ENCODE results near the gene EGFL7. TPM values are rescaled to one million over a fixed set of nuclear protein-coding genes. Genes with fewer than 3 reads are reported as not detected.

The EGFL7 gene
- total and polyA plus RNA-seq, 10 of the 15 experiments (the other 5 are each of a cell fraction or from before 2014, with no cell fraction given) = 0.06 to 0.46 (median 0.19) TPM; not detected in 5

DNA sequence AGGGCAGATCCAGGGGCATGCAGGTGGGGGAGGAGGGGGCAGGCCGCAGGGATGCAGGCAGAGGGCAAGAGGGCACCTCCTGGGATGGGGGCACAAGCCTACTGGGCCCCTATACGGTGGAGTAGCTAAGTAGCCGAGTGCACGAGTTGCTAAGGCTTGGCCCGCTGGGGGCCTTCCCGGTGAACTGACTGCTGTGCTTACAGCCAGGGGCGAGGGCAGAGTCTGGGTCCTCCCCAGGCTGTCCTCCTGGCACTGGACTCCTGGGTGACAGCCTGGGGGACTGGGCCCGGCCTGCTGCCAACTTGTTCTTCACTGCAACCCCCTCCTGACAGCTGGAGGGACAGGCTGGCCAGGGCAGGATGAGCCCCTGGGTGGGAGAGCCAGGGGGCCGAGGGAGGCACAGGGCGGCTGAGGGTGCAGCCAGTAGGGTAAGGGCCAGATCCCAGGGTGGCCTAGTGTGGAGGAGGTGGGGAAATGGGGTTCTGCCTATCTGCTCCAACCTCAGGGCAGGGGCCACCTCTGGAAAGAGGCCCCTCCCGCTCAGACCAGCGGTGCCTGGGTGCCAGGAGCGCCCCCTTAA lies 1.7 kb upstream of the EGFL7 start:
- BruUV-seq (replicated peaks) = no TSS peak
- no peaks in the 10 kb centered on the region for H3K36me3 ChIP-seq (ENCODE audit: control insufficient read depth in 2 of 2, insufficient read depth in 2 of 2, low read length in 1 of 2)
- no peak overlapping the region for H3K4me3 ChIP-seq
- ChIA-PET RAD21 (ENCODE audit: unreplicated experiment) (no interaction called here), POLR2A (interaction anchor here (0.6 kb wide), 1 partner anchor 24 kb away, joined by 6 read pairs; no protein-coding TSS in a partner anchor), CTCF (interaction anchor here (1.1 to 1.3 kb wide), 2 partner anchors 11 to 298 kb away, joined by 3 to 4 read pairs; partner anchors contain the start of gene DNLZ), SMC1A (ENCODE audit: uncharacterized antibody, unreplicated experiment) (no interaction called here)
- H3K79me2 ChIP-seq (ENCODE audit: control insufficient read depth, insufficient read depth, low read length) = no peaks in the 10 kb centered on the region
- no peak for ATAC-seq
- H3K27ac ChIP-seq (ENCODE audit: control insufficient read depth, insufficient read depth) = no peak overlapping the region
- peaks cover 19 to 29% of the 10 kb centered on the region in 2 experiments for H3K27me3 ChIP-seq (replicated peaks in 1 of 2; ENCODE audit: control insufficient read depth in 2 of 2, insufficient read depth in 2 of 2, low read length in 1 of 2)
- H2AFZ ChIP-seq (ENCODE audit: control insufficient read depth, low read depth, low read length) = no peak overlapping the region
- in situ Hi-C loops (cut with MboI) = no loop called here
- H4K20me1 ChIP-seq (ENCODE audit: control insufficient read depth, insufficient read depth) = no peaks in the 10 kb centered on the region
- no peak for DNase-seq (ENCODE audit: low read depth, low spot score)
- H3K9ac ChIP-seq (ENCODE audit: control insufficient read depth, insufficient read depth, low read length) = no peak overlapping the region
- H3K4me2 ChIP-seq (ENCODE audit: control insufficient read depth, insufficient read depth) = no peak overlapping the region
- intact Hi-C loops (cut with micrococcal nuclease; ENCODE audit: unreplicated experiment) = no loop called here
- no peak for TF ChIP-seq CHD2 (IDR thresholded peaks at IDR 0.05; ENCODE audit: borderline replicate concordance, low read depth, low read length)
- TF ChIP-seq, protein P1, sequence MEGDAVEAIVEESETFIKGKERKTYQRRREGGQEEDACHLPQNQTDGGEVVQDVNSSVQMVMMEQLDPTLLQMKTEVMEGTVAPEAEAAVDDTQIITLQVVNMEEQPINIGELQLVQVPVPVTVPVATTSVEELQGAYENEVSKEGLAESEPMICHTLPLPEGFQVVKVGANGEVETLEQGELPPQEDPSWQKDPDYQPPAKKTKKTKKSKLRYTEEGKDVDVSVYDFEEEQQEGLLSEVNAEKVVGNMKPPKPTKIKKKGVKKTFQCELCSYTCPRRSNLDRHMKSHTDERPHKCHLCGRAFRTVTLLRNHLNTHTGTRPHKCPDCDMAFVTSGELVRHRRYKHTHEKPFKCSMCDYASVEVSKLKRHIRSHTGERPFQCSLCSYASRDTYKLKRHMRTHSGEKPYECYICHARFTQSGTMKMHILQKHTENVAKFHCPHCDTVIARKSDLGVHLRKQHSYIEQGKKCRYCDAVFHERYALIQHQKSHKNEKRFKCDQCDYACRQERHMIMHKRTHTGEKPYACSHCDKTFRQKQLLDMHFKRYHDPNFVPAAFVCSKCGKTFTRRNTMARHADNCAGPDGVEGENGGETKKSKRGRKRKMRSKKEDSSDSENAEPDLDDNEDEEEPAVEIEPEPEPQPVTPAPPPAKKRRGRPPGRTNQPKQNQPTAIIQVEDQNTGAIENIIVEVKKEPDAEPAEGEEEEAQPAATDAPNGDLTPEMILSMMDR (IDR thresholded peaks at IDR 0.05 in 2 of 3, conservative IDR thresholded peaks at IDR 0.05 in 1 of 3; ENCODE audit: control insufficient read depth in 2 of 3, extremely low read depth in 1 of 3, insufficient read depth in 1 of 3, low read depth in 3 of 3, low read length in 3 of 3) = no peak
- no peak for TF ChIP-seq NFIC (IDR thresholded peaks at IDR 0.05; ENCODE audit: low read depth, low read length)
- no peak for TF ChIP-seq FOS (IDR thresholded peaks at IDR 0.05; ENCODE audit: borderline replicate concordance, extremely low read depth, insufficient read length)
- TF ChIP-seq ZNF274 (IDR thresholded peaks at IDR 0.05; ENCODE audit: insufficient read depth, insufficient read length) = no peak
- no peak for TF ChIP-seq TARDBP (IDR thresholded peaks at IDR 0.05; ENCODE audit: borderline replicate concordance)
- no peak for TF ChIP-seq ZNF384 (IDR thresholded peaks at IDR 0.05; ENCODE audit: borderline replicate concordance, low read depth, low read length)
- TF ChIP-seq, protein P2, sequence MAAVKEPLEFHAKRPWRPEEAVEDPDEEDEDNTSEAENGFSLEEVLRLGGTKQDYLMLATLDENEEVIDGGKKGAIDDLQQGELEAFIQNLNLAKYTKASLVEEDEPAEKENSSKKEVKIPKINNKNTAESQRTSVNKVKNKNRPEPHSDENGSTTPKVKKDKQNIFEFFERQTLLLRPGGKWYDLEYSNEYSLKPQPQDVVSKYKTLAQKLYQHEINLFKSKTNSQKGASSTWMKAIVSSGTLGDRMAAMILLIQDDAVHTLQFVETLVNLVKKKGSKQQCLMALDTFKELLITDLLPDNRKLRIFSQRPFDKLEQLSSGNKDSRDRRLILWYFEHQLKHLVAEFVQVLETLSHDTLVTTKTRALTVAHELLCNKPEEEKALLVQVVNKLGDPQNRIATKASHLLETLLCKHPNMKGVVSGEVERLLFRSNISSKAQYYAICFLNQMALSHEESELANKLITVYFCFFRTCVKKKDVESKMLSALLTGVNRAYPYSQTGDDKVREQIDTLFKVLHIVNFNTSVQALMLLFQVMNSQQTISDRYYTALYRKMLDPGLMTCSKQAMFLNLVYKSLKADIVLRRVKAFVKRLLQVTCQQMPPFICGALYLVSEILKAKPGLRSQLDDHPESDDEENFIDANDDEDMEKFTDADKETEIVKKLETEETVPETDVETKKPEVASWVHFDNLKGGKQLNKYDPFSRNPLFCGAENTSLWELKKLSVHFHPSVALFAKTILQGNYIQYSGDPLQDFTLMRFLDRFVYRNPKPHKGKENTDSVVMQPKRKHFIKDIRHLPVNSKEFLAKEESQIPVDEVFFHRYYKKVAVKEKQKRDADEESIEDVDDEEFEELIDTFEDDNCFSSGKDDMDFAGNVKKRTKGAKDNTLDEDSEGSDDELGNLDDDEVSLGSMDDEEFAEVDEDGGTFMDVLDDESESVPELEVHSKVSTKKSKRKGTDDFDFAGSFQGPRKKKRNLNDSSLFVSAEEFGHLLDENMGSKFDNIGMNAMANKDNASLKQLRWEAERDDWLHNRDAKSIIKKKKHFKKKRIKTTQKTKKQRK (IDR thresholded peaks at IDR 0.05; ENCODE audit: low read depth, low read length) = no peak
- no peak for TF ChIP-seq ESRRA (IDR thresholded peaks at IDR 0.05; ENCODE audit: low read length)
- TF ChIP-seq SMARCA5 (IDR thresholded peaks at IDR 0.05) = no peak
- no peak for TF ChIP-seq BHLHE40 (IDR thresholded peaks at IDR 0.05; ENCODE audit: borderline replicate concordance in 1 of 2, low read depth in 2 of 2, low read length in 1 of 2)
- TF ChIP-seq, protein P3, sequence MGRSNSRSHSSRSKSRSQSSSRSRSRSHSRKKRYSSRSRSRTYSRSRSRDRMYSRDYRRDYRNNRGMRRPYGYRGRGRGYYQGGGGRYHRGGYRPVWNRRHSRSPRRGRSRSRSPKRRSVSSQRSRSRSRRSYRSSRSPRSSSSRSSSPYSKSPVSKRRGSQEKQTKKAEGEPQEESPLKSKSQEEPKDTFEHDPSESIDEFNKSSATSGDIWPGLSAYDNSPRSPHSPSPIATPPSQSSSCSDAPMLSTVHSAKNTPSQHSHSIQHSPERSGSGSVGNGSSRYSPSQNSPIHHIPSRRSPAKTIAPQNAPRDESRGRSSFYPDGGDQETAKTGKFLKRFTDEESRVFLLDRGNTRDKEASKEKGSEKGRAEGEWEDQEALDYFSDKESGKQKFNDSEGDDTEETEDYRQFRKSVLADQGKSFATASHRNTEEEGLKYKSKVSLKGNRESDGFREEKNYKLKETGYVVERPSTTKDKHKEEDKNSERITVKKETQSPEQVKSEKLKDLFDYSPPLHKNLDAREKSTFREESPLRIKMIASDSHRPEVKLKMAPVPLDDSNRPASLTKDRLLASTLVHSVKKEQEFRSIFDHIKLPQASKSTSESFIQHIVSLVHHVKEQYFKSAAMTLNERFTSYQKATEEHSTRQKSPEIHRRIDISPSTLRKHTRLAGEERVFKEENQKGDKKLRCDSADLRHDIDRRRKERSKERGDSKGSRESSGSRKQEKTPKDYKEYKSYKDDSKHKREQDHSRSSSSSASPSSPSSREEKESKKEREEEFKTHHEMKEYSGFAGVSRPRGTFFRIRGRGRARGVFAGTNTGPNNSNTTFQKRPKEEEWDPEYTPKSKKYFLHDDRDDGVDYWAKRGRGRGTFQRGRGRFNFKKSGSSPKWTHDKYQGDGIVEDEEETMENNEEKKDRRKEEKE (IDR thresholded peaks at IDR 0.05) = no peak
- TF ChIP-seq MEF2A (IDR thresholded peaks at IDR 0.05; ENCODE audit: insufficient read depth, low read depth, low read length) = no peak
- no peak for TF ChIP-seq KLF5 (IDR thresholded peaks at IDR 0.05; ENCODE audit: partially characterized antibody)
- no peak for TF ChIP-seq SP1 (IDR thresholded peaks at IDR 0.05; ENCODE audit: low read depth, low read length)
- no peak for TF ChIP-seq PML (IDR thresholded peaks at IDR 0.05; ENCODE audit: low read length)
- TF ChIP-seq NFYB (IDR thresholded peaks at IDR 0.05; ENCODE audit: insufficient read depth, low read depth, low read length) = no peak
- no peaks in the 10 kb centered on the region for H3K9me3 ChIP-seq (replicated peaks; ENCODE audit: control insufficient read depth, insufficient read depth, low read length)
- WGBS (ENCODE audit: insufficient coverage, insufficient replicate concordance, low lambda C conversion rate, missing lambda C conversion rate) = under 1% methylated on average over 13 of the region's 13 CpGs
- H3K4me1 ChIP-seq (ENCODE audit: control insufficient read depth, insufficient read depth, low read length) = no peaks in the 10 kb centered on the region
- FAIRE-seq = no peak

Data from GM12878 (cell line).